Activated naive CD8-positive, alpha-beta T cell treated with anti-CD3 and anti-CD28 coated beads, Interleukin-2, amount 10 ng/mL, durations not matched to agents 7 days and 5 days (primary cell): ENCODE data around the gene USP13. TPM values are rescaled to one million over a fixed set of nuclear protein-coding genes. Genes with fewer than 3 reads are reported as not detected.

Experiments
- ATAC-seq: fragments of 150-1000 bp; cut with Tn5 transposase; one replicate; pipeline ENCODE4 v1.10.0; 2021; ENCODE audit warnings: low read depth, moderate library complexity
- POLR2A ChIA-PET: fragments of 350-600 bp; sonication (Branson Sonifier 250); formaldehyde crosslinking; loops from one replicate; lab custom pipeline; 2021; ENCODE audit warnings: antibody characterized with exemption; lab: Charles Lee
- DNase-seq: peaks from one replicate; pipeline ENCODE4 v3.0.0; 2021
- H3K27ac Mint-ChIP-seq: one replicate; pipeline ENCODE4 v1.8.0; 2022; ENCODE audit warnings: mild to moderate bottlenecking, mixed read lengths
- H3K27me3 Mint-ChIP-seq: one replicate; pipeline ENCODE4 v1.8.0; 2022; ENCODE audit warnings: mild to moderate bottlenecking, moderate library complexity, mixed read lengths
- H3K36me3 Mint-ChIP-seq: one replicate; pipeline ENCODE4 v1.8.0; 2021; ENCODE audit warnings: mild to moderate bottlenecking, mixed read lengths
- H3K4me1 Mint-ChIP-seq: one replicate; pipeline ENCODE4 v1.8.0; 2021; ENCODE audit warnings: mixed read lengths
- H3K4me3 Mint-ChIP-seq: one replicate; pipeline ENCODE4 v1.8.0; 2022; ENCODE audit warnings: mild to moderate bottlenecking, moderate library complexity, mixed read lengths
- H3K9me3 Mint-ChIP-seq: one replicate; pipeline ENCODE4 v1.8.0; 2021; ENCODE audit warnings: mixed read lengths
- total RNA-seq, 2 experiments: library from RNA; stranded (reverse); gene quantifications; one replicate each; pipeline ENCODE4 v1.2.3, GENCODE V29; 2021

Gene USP13
- total RNA-seq, 2 experiments from 2014 or later, result 7.1 to 8.4 TPM

DNA sequence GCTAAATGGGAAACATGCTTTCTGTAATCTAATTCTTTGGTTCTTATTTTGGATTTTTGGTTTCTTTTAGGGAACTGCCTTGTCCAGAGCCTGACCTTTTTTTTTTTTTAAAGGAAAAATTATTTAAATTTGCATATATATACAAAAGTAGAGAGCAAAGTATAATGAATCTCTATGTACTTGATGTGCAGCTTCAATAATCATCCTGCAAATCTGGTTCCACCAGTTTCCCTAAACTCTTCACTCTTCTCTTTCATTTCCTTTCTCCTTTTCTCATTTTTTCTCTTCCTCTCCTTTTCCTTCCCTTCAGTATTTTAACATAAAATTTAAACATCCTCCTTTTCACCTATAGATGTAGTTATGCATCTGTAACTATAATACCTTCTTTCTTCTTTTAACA lies 82.5 kb downstream of the USP13 start:
- H3K4me1 Mint-ChIP-seq, result no peaks in the 10 kb centered on the region
- DNase-seq (no peak), ATAC-seq (no peak)
- peaks cover 1% of the 10 kb centered on the region for H3K36me3 Mint-ChIP-seq
- no peak overlapping the region for H3K4me3 Mint-ChIP-seq
- no peaks in the 10 kb centered on the region for H3K27me3 Mint-ChIP-seq
- POLR2A ChIA-PET, result no interaction called here
- H3K27ac Mint-ChIP-seq, result no peak overlapping the region
- no peaks in the 10 kb centered on the region for H3K9me3 Mint-ChIP-seq

DNA sequence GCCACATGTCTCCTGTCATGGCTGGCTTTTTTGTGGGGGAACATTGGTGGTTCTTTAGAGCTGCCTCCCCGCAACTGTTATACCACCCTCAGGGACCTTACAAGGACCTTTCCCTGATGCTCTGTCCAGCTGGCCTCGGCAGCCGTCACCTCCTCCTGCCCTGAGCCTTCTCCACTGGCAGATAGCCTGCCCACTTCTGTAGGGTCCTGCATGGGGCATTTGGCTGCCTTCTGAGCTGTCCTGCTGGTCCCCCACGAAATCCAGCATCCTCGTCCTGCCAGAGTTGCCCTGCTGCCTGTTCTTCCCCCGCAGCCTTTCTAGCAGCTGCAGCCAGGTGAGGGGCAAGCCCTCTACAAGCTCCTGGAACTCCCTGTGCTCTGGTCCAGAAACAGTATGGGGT lies 86.2 kb downstream of the USP13 start:
- no peaks in the 10 kb centered on the region for H3K36me3 Mint-ChIP-seq
- no peak overlapping the region for H3K4me3 Mint-ChIP-seq
- POLR2A ChIA-PET, result no interaction called here
- H3K9me3 Mint-ChIP-seq, result no peaks in the 10 kb centered on the region
- H3K27me3 Mint-ChIP-seq, result no peaks in the 10 kb centered on the region
- peaks cover 5% of the 10 kb centered on the region for H3K4me1 Mint-ChIP-seq
- DNase-seq (no peak), ATAC-seq (no peak)
- no peak overlapping the region for H3K27ac Mint-ChIP-seq

DNA sequence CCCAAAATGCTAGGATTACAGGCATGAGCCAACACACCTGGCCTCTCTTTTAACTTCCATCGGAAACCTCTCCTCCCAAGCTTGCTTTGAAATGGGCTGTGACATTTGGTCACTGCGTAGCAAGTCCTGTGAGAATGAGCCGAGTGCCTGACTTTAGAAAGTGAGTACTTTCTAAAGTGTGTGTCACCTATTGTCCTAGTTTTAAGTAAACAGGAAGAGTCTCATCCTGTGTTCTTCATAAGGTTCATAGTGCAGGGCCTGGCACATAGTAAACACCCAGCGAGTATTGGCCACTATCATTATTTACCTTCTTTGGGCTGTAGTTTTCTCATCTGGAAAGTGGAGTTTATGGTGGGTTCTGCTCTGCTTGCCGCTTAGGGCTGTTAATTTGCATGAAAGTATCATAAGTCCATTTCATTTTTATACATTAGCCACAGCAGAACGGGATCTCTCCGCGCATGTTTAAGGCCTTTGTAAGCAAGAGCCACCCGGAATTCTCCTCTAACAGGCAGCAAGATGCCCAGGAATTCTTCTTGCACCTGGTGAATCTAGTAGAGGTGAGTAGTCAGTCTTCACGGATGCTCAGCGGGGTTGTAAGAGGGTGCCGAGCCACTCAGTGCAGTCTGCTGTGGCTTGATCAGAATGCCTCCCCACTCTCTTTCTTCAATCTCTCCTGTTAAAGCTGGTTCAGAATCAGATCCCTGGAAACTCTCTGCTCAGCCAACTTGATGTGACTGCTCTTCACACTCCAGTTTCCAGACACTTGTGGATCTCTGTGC lies 87.2 kb downstream of the USP13 start:
- POLR2A ChIA-PET, result no interaction called here
- H3K4me1 Mint-ChIP-seq, result peaks cover 8% of the 10 kb centered on the region
- ATAC-seq, result no peak
- H3K9me3 Mint-ChIP-seq, result no peaks in the 10 kb centered on the region
- no peak overlapping the region for H3K27ac Mint-ChIP-seq
- no peak for DNase-seq
- H3K36me3 Mint-ChIP-seq, result no peaks in the 10 kb centered on the region
- no peak overlapping the region for H3K4me3 Mint-ChIP-seq
- no peaks in the 10 kb centered on the region for H3K27me3 Mint-ChIP-seq

DNA sequence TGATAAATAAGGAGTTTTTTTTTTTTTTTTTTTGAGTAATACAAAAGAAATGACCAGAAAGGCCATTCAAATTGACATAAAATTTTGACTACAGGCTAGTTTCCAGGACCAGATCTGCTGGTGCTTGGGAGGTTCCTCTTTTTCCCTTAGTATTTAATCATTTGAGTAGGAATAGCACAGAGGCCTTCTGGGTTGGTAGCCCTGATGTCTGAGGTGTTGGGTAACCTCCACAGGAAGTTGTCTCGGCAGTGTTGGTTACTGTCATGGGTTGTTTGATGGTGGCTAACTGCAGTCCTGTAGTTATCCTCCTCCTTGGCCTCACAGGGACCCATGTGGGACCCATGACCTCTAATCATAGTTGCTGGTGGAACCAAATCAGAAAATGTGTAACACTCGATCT lies 91.1 kb downstream of the USP13 start:
- H3K9me3 Mint-ChIP-seq, result no peaks in the 10 kb centered on the region
- DNase-seq, result no peak
- peak; percentile 71 for ATAC-seq
- POLR2A ChIA-PET, result no interaction called here
- H3K27ac Mint-ChIP-seq, result no peak overlapping the region
- no peak overlapping the region for H3K4me3 Mint-ChIP-seq
- no peaks in the 10 kb centered on the region for H3K36me3 Mint-ChIP-seq
- H3K27me3 Mint-ChIP-seq, result no peaks in the 10 kb centered on the region
- peaks cover 8% of the 10 kb centered on the region for H3K4me1 Mint-ChIP-seq

DNA sequence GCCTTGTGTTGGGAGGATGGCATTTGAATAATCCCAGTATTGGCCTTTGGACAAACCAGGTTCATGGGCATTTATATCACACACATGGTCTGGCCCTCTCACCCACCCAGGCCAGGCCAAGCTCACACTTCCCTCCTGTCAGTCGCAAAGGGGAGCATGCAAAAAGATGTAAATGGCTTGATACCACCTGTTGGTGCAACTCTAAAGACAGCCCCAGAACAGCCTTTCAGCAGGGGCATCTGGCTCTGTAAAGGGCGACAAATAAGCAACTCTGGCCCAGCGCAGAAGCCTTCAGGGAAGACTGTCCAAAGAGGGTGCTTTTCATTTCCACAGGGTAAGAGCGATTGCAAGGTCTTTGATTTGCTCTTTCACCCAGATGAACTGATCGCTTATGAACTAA lies 91.8 kb downstream of the USP13 start:
- no peaks in the 10 kb centered on the region for H3K36me3 Mint-ChIP-seq
- no peaks in the 10 kb centered on the region for H3K9me3 Mint-ChIP-seq
- peaks cover 8% of the 10 kb centered on the region for H3K4me1 Mint-ChIP-seq
- POLR2A ChIA-PET, result no interaction called here
- DNase-seq, result no peak
- no peak overlapping the region for H3K4me3 Mint-ChIP-seq
- no peak for ATAC-seq
- H3K27ac Mint-ChIP-seq, result no peak overlapping the region
- no peaks in the 10 kb centered on the region for H3K27me3 Mint-ChIP-seq

DNA sequence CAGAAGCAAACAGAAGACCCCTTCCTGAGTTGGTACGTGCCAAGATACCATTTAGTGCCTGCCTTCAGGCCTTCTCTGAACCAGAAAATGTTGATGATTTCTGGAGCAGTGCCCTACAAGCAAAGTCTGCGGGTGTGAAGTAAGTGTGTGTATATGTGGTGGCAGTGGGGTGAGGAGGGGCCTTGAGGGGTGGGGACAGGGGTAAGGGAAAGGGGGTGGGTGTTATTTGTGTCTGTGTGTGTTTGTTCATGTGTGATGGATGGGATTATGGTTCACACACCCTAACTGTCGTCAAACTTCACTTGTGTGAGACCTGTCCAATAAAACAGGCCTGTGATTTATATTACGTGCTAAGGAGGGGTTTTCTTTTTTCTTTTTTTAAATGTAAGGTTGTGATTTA lies 92.2 kb downstream of the USP13 start:
- POLR2A ChIA-PET, result no interaction called here
- H3K4me3 Mint-ChIP-seq, result no peak overlapping the region
- no peak overlapping the region for H3K27ac Mint-ChIP-seq
- no peak for DNase-seq
- no peaks in the 10 kb centered on the region for H3K27me3 Mint-ChIP-seq
- H3K36me3 Mint-ChIP-seq, result no peaks in the 10 kb centered on the region
- no peaks in the 10 kb centered on the region for H3K9me3 Mint-ChIP-seq
- peaks cover 8% of the 10 kb centered on the region for H3K4me1 Mint-ChIP-seq
- no peak for ATAC-seq

DNA sequence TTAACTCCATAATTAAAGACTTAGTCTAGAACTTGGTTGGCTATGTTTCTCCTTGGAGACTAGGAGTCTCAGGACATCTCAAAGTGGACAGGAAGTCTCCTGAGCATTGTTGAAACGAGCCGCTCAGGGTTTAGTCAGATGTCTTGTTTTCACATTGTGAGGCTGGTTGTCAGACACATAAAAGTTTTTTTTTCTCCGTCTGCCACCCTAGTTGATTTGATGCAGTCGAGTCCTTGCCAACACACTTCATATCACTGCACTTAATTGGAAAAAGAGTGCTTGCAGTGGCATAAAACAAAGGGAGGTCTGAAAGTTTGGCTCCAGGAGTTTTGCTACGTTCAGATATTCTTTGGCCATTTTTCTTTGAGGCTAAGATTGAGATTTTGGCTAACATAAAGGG lies 92.9 kb downstream of the USP13 start:
- Mint-ChIP-seq H3K36me3 (no peaks in the 10 kb centered on the region), H3K4me3 (no peak overlapping the region), H3K27me3 (no peaks in the 10 kb centered on the region), H3K4me1 (peaks cover 8% of the 10 kb centered on the region), H3K27ac (no peak overlapping the region), H3K9me3 (no peaks in the 10 kb centered on the region)
- DNase-seq (no peak), ATAC-seq (no peak)
- POLR2A ChIA-PET, result no interaction called here

DNA sequence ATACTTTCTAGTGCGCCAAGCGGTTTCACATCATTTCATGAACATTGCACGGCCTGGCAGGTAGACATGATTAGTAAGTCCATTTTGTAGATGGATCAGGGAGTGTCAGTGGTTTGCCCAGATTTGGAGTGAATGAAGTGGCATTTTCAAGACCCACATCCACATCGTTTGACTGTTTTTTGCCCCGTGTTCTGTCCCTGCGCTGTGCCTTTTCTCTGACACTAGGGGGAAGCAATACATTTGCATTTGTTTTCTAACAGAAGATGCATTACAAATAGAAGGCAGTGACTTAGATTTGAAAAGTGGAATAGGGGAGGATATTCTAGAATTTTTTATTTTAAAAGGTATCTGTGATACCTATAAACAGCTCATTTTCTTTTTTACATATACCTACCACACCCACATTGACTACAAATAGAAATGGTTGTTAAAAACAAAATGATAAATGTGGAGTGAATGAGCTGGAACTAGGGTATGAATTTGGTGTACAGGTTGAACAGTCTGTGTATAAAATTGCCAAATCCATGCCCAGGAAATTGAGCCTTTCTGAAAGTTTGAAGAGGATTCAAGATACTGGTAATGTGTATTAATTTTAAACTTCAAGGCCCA lies 98.0 kb downstream of the USP13 start:
- ATAC-seq (peak; percentile 42), DNase-seq (no peak)
- H3K27me3 Mint-ChIP-seq, result no peaks in the 10 kb centered on the region
- H3K27ac Mint-ChIP-seq, result no peak overlapping the region
- no peaks in the 10 kb centered on the region for H3K4me1 Mint-ChIP-seq
- H3K4me3 Mint-ChIP-seq, result no peak overlapping the region
- peaks cover 2% of the 10 kb centered on the region for H3K36me3 Mint-ChIP-seq
- H3K9me3 Mint-ChIP-seq, result no peaks in the 10 kb centered on the region
- POLR2A ChIA-PET, result no interaction called here

DNA sequence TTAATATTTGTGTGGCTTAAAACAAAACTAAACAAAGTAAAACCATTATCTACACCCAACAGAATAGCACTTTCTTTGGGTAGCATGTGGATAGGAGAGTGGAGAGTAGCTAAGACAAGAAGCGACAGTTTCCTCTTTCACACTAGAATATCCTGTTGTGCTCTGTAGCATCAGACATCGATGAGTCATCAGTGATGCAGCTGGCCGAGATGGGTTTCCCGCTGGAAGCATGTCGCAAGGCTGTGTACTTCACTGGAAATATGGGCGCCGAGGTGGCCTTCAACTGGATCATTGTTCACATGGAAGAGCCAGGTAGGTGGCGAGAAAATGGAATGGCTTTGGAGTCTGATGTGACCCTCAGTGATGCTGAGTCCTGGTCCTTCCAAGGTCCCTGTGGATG lies 108.1 kb downstream of the USP13 start:
- ATAC-seq, result no peak
- peaks cover 20% of the 10 kb centered on the region for H3K36me3 Mint-ChIP-seq
- POLR2A ChIA-PET, result no interaction called here

DNA sequence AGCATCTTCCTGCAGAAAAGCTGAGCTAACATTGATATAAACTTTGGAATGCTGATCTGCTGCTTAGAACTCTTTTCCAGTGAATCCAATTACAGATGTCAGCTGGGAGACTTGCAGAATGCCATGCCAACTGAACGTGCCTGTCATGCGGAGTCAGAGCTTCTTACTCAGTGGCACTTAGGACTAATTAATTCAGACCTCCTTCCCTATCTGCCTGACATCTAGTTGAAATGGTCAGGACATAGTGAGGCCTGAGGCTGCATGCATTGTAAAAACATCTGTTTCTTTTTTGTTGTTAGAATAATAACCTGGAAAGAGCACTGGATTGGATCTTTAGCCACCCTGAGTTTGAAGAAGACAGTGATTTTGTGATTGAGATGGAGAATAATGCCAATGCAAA lies 112.6 kb downstream of the USP13 start:
- H3K27me3 Mint-ChIP-seq, result no peaks in the 10 kb centered on the region
- no peak overlapping the region for H3K27ac Mint-ChIP-seq
- POLR2A ChIA-PET, result no interaction called here
- ATAC-seq (no peak), DNase-seq (no peak)
- H3K9me3 Mint-ChIP-seq, result no peaks in the 10 kb centered on the region
- H3K4me3 Mint-ChIP-seq, result no peak overlapping the region
- peaks cover 23% of the 10 kb centered on the region for H3K36me3 Mint-ChIP-seq
- peaks cover 6% of the 10 kb centered on the region for H3K4me1 Mint-ChIP-seq

More for the DNA sequence above, 108.1 kb downstream of the USP13 start:
- DNase-seq, result no peak
- Mint-ChIP-seq H3K4me1 (no peaks in the 10 kb centered on the region), H3K9me3 (no peaks in the 10 kb centered on the region), H3K27ac (no peak overlapping the region), H3K27me3 (no peaks in the 10 kb centered on the region), H3K4me3 (no peak overlapping the region)

DNA sequence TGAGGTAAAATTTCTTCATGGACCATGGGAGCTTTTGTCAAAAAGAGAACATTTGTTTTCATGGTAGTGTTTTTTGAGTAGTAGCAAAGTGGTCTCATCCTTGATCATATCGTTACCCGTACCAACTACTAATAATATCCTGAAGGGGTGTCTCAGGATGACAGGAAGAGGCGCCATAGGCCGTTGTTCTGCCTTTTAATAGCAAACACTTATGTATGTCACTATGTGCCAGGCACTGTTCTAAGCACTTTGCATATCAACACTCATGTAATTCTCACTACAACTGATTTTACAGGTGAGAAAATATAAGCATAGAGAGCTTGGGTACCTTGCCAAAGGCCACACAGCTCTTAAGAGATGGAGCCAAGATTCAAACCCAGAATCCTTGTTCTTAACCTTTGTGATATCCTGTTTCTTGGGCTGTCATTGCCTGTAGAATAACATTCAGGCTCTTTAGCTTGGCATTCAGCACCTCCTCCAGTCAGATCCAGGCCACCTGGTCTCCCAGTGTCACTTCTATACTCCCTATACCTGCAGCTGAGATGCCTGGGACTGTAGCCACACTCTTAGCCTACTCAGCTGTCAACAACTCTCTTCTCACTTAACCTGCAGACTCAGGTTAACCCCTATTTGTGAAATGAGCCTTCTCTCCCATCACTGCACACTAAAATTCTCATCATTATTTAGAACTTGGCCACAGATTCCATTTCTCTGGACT lies 113.7 kb downstream of the USP13 start:
- ATAC-seq, result no peak
- H3K27me3 Mint-ChIP-seq, result no peaks in the 10 kb centered on the region
- peaks cover 22% of the 10 kb centered on the region for H3K36me3 Mint-ChIP-seq
- no peak for DNase-seq
- H3K4me3 Mint-ChIP-seq, result no peak overlapping the region
- POLR2A ChIA-PET, result no interaction called here
- peaks cover 8% of the 10 kb centered on the region for H3K4me1 Mint-ChIP-seq
- H3K27ac Mint-ChIP-seq, result no peak overlapping the region
- H3K9me3 Mint-ChIP-seq, result no peaks in the 10 kb centered on the region

DNA sequence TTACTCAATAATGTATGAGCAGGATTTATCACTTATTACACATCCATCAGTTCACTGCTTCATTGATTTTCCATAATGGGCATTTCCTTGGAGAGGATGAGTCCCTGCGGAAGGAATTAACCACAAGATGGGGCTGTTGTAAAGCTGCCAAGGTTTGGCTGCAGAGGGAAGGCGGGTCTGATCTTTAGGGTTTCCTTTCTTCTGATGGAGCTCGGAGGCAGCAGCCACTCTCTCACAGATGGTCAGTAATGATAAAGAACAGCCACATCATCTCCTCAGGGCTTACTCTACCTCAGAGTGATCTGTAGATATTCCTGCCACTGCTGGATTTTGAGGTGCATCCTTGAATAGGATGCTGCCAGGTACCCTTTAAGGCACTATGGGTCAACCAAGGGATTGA lies 115.2 kb downstream of the USP13 start:
- DNase-seq (no peak), ATAC-seq (no peak)
- no peak overlapping the region for H3K27ac Mint-ChIP-seq
- no peaks in the 10 kb centered on the region for H3K27me3 Mint-ChIP-seq
- H3K4me3 Mint-ChIP-seq, result no peak overlapping the region
- no peaks in the 10 kb centered on the region for H3K9me3 Mint-ChIP-seq
- POLR2A ChIA-PET, result no interaction called here
- H3K36me3 Mint-ChIP-seq, result peaks cover 16% of the 10 kb centered on the region
- peaks cover 11% of the 10 kb centered on the region for H3K4me1 Mint-ChIP-seq

DNA sequence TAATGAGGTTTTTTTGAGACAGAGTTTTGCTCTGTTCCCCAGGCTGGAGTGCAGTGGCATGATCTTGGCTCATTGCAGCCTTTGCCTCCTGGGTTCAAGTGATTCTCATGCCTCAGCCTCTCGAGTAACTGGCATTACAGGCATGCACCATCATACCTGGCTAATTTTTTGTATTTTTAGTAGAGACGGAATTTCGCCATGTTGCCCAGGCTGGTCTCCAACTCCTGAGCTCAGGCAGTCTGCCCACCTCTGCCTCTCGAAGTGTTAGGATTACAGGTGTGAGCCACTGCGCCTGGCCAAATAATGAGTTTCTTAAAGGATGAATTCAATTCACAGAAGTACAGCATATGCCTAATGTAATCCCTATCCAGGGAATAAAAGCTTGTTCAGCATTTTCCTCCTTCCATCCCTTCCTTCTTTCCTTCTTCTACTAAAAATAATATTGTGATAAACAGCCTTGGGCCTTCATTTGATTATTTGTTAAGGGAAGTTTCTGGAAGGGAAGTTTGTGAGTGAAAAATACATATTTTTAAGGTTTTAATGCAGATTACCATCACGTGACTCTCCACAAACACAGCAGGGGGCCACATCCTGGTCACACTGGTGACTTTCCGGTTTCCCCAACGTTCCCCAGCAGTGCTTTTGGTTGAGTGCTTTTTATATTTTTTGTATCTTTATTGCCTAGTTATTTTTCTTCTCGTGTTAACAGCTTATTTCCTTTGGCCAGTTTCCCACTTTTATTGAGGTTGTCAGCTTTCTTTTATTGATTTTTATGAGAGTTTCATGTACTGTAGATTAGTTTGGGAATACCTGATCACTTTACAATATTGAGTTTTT lies 116.8 kb downstream of the USP13 start:
- DNase-seq (no peak), ATAC-seq (no peak)
- POLR2A ChIA-PET, result no interaction called here
- no peaks in the 10 kb centered on the region for H3K27me3 Mint-ChIP-seq
- H3K4me1 Mint-ChIP-seq, result peaks cover 11% of the 10 kb centered on the region
- no peak overlapping the region for H3K27ac Mint-ChIP-seq
- H3K4me3 Mint-ChIP-seq, result no peak overlapping the region
- peaks cover 19% of the 10 kb centered on the region for H3K36me3 Mint-ChIP-seq
- H3K9me3 Mint-ChIP-seq, result no peaks in the 10 kb centered on the region
